Measurements from ENCODE around the gene SSTR3. TPM values are rescaled to one million over a fixed set of nuclear protein-coding genes. Genes with fewer than 3 reads are reported as not detected.

The SSTR3 gene
- total RNA-seq, 2 experiments from 2014 or later: 1.9 to 2.1 TPM

DNA sequence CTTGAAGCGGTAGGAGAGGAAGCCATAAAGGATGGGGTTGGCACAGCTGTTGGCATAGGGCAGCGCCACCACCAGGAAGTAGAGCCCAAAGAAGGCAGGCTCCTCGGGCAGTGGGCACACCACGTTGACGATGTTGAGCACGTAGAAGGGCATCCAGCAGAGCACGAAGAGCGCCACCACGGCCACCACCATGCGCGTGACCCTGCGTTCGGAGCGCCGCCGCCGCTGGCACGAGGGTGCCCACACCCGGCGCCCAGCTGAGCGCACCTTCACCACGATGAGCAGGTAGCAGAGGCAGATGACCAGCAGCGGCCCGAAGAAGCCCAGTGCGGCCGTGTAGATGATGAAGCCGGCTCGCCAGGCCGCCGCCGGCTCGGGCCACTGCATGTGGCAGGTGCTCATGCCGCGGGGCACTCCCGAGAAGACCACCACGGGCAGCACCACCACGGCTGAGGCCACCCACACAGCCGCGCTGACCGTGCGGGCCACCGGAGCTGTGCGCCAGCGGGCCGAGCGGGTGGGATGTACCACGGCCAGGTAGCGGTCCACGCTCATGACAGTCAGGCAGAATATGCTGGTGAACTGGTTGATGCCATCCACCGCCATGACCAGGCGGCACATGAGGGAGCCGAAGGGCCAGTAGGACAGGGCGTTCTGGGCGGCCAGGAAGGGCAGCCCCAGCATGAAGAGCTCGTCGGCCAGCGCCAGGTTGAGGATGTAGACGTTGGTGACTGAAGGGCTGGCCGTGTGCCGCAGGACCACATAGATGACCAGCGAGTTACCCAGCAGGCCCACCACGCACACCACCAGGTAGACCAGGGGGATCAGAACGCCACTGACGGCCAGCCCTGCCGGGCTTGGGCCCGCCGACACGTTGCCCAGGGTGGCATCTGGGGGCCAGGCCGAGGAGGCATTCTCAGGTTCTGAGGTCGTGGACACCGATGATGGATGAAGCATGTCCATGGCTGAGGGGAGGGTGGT lies 5.1 kb downstream of the SSTR3 start:
- ChIA-PET CTCF (interaction anchor here (1.8 to 2.2 kb wide), 2 partner anchors 13 to 54 kb away, joined by 5 to 9 read pairs; no protein-coding TSS in a partner anchor), POLR2A (interaction anchor here (1.2 to 3.3 kb wide), 8 partner anchors 8 to 35 kb away, joined by 3 to 17 read pairs (median 9); no protein-coding TSS in a partner anchor)
- Histone ChIP-seq H3K27me3 (ENCODE audit: control insufficient read depth in 1 of 2, insufficient read depth in 2 of 2, low read length in 2 of 2) (no peaks in the 10 kb centered on the region), H3K27ac (ENCODE audit: low read depth in 1 of 2, low read length in 2 of 2) (no peak overlapping the region), H3K9me3 (ENCODE audit: control insufficient read depth in 1 of 2, insufficient read depth in 1 of 2, low read length in 2 of 2) (no peaks in the 10 kb centered on the region), H3K4me3 (ENCODE audit: low read length) (no peak overlapping the region), H3K4me1 (ENCODE audit: insufficient read depth, low read length) (peaks cover 55% of the 10 kb centered on the region), H3K36me3 (ENCODE audit: insufficient read depth, low read length) (no peaks in the 10 kb centered on the region)
- Mint-ChIP-seq H3K9me3 (no peaks in the 10 kb centered on the region), H3K27me3 (no peaks in the 10 kb centered on the region), H3K27ac (peak overlapping the region; percentile 90), H3K4me1 (ENCODE audit: low read depth) (peaks cover 48% of the 10 kb centered on the region), H3K4me3 (peak overlapping the region; percentile 45), H3K36me3 (ENCODE audit: low read depth) (peaks cover 4% of the 10 kb centered on the region)
- no peak for ATAC-seq (ENCODE audit: poor library complexity)
- TF ChIP-seq, protein P1, sequence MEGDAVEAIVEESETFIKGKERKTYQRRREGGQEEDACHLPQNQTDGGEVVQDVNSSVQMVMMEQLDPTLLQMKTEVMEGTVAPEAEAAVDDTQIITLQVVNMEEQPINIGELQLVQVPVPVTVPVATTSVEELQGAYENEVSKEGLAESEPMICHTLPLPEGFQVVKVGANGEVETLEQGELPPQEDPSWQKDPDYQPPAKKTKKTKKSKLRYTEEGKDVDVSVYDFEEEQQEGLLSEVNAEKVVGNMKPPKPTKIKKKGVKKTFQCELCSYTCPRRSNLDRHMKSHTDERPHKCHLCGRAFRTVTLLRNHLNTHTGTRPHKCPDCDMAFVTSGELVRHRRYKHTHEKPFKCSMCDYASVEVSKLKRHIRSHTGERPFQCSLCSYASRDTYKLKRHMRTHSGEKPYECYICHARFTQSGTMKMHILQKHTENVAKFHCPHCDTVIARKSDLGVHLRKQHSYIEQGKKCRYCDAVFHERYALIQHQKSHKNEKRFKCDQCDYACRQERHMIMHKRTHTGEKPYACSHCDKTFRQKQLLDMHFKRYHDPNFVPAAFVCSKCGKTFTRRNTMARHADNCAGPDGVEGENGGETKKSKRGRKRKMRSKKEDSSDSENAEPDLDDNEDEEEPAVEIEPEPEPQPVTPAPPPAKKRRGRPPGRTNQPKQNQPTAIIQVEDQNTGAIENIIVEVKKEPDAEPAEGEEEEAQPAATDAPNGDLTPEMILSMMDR (IDR thresholded peaks at IDR 0.05): no peak
- peak in 2 of 14 experiments; percentile 2 to 31 for DNase-seq
- intact Hi-C loops (cut with DNase I, micrococcal nuclease): no loop called here

GRCh38 chr22:37206118-37206840 lies 6.0 kb downstream of the SSTR3 start:
- peaks cover 48% of the 10 kb centered on the region for H3K4me1 Mint-ChIP-seq (ENCODE audit: low read depth)
- peak overlapping the region; percentile 36 for H3K27ac Mint-ChIP-seq
- intact Hi-C loops (cut with DNase I, micrococcal nuclease): no loop called here
- Histone ChIP-seq H3K4me1 (ENCODE audit: insufficient read depth, low read length) (peaks cover 52% of the 10 kb centered on the region), H3K4me3 (ENCODE audit: low read length) (no peak overlapping the region), H3K36me3 (ENCODE audit: insufficient read depth, low read length) (no peaks in the 10 kb centered on the region), H3K9me3 (ENCODE audit: control insufficient read depth in 1 of 2, insufficient read depth in 1 of 2, low read length in 2 of 2) (no peaks in the 10 kb centered on the region), H3K27ac (ENCODE audit: low read depth in 1 of 2, low read length in 2 of 2) (no peak overlapping the region), H3K27me3 (ENCODE audit: control insufficient read depth in 1 of 2, insufficient read depth in 2 of 2, low read length in 2 of 2) (no peaks in the 10 kb centered on the region)
- H3K27me3 Mint-ChIP-seq: no peaks in the 10 kb centered on the region
- no peak overlapping the region for H3K4me3 Mint-ChIP-seq
- TF ChIP-seq, protein P1 (IDR thresholded peaks at IDR 0.05): no peak
- ChIA-PET POLR2A (interaction anchor here (0.9 to 2.7 kb wide), 4 partner anchors 9 to 36 kb away, joined by 3 to 17 read pairs (median 4); no protein-coding TSS in a partner anchor), CTCF (no interaction called here)
- DNase-seq: peak in 2 of 14 experiments; percentile 3 to 29
- H3K9me3 Mint-ChIP-seq: no peaks in the 10 kb centered on the region
- no peak for ATAC-seq (ENCODE audit: poor library complexity)
- H3K36me3 Mint-ChIP-seq (ENCODE audit: low read depth): peaks cover 4% of the 10 kb centered on the region

GRCh38 chr22:37205046-37205445 lies 7.2 kb downstream of the SSTR3 start:
- no peaks in the 10 kb centered on the region for H3K9me3 Mint-ChIP-seq
- H3K27ac Mint-ChIP-seq: peak overlapping the region; percentile 44
- intact Hi-C loops (cut with DNase I, micrococcal nuclease): no loop called here
- ChIA-PET CTCF (no interaction called here), POLR2A (interaction anchor here (0.9 to 2.7 kb wide), 2 partner anchors 10 to 13 kb away, joined by 4 to 17 read pairs; no protein-coding TSS in a partner anchor)
- no peaks in the 10 kb centered on the region for H3K9me3 ChIP-seq (ENCODE audit: control insufficient read depth in 1 of 2, insufficient read depth in 1 of 2, low read length in 2 of 2)
- H3K4me3 Mint-ChIP-seq: peak overlapping the region; percentile 15
- H3K4me3 ChIP-seq (ENCODE audit: low read length): no peak overlapping the region
- peaks cover 57% of the 10 kb centered on the region for H3K4me1 ChIP-seq (ENCODE audit: insufficient read depth, low read length)
- H3K36me3 ChIP-seq (ENCODE audit: insufficient read depth, low read length): no peaks in the 10 kb centered on the region
- peaks cover 4% of the 10 kb centered on the region for H3K36me3 Mint-ChIP-seq (ENCODE audit: low read depth)
- DNase-seq: peak in 1 of 14 experiments; percentile 27
- H3K27me3 Mint-ChIP-seq: no peaks in the 10 kb centered on the region
- no peaks in the 10 kb centered on the region for H3K27me3 ChIP-seq (ENCODE audit: control insufficient read depth in 1 of 2, insufficient read depth in 2 of 2, low read length in 2 of 2)
- H3K4me1 Mint-ChIP-seq (ENCODE audit: low read depth): peaks cover 42% of the 10 kb centered on the region
- ATAC-seq (ENCODE audit: poor library complexity): no peak
- no peak overlapping the region for H3K27ac ChIP-seq (ENCODE audit: low read depth in 1 of 2, low read length in 2 of 2)
- TF ChIP-seq, protein P1 (IDR thresholded peaks at IDR 0.05): no peak
